HepG2 (cell line): ENCODE results near the gene CAND1. TPM values are rescaled to one million over a fixed set of nuclear protein-coding genes. Genes with fewer than 3 reads are reported as not detected.
A peak's percentile ranks its signal among the peaks of the same experiment; 100 is the strongest.

Experiments
- FOXK2 ChIP-seq: fragments of 450-650 bp; IDR thresholded peaks from 2 replicates; pipeline ENCODE4 v1.6.1; 2016
- IRX3 ChIP-seq: sonication (generic); formaldehyde crosslinking; IDR thresholded peaks from 2 replicates; pipeline ENCODE4 v1.8.1; 2023; ENCODE audit warnings: mild to moderate bottlenecking, low read depth, missing genetic modification reagents, borderline replicate concordance
- MZF1 ChIP-seq: sonication (generic); formaldehyde crosslinking; IDR thresholded peaks from 2 replicates; pipeline ENCODE4 v1.8.1; 2023; ENCODE audit warnings: mild to moderate bottlenecking, missing genetic modification reagents, borderline replicate concordance
- PHF8 ChIP-seq: sonication (generic); formaldehyde crosslinking; IDR thresholded peaks from 2 replicates; pipeline ENCODE4 v1.5.0; 2020; ENCODE audit warnings: missing genetic modification reagents
- RNF2 ChIP-seq: fragments of 450-650 bp; conservative IDR thresholded peaks from 2 replicates; pipeline ENCODE4 v1.6.1; 2016; ENCODE audit warnings: low read depth
- STAT5B ChIP-seq: sonication (generic); formaldehyde crosslinking; IDR thresholded peaks from 2 replicates; pipeline ENCODE4 v1.4.0; 2020; ENCODE audit warnings: missing genetic modification reagents
- ZNF251 ChIP-seq: sonication (generic); formaldehyde crosslinking; IDR thresholded peaks from 2 replicates; pipeline ENCODE4 v1.9.0; 2021; ENCODE audit warnings: mild to moderate bottlenecking, missing genetic modification reagents
- ZNF30 ChIP-seq: sonication (generic); formaldehyde crosslinking; IDR thresholded peaks from 2 replicates; pipeline ENCODE4 v1.5.0; 2020; ENCODE audit warnings: mild to moderate bottlenecking, missing genetic modification reagents
- polyA plus RNA-seq, 8 experiments: library from polyadenylated mRNA; depleted of rRNA in 3 of 8; stranded (reverse) in 7 of 8; unstranded in 1 of 8; fragments of >200 nt; fragmentation: Illumina TruSeq in 4 of 8; extraction: Trizol in 4 of 8; gene quantifications; 2 replicates each; pipeline versions ENCODE4 v1.2.1 to v1.2.3, GENCODE V29; 2011 to 2016; ENCODE audit warnings: low read depth in 4 of 8, missing spikeins in 1 of 8, mixed read lengths in 1 of 8; ENCODE audit not compliant: insufficient read depth in 1 of 8
- total RNA-seq, 5 experiments: library from RNA; depleted of rRNA; stranded (reverse); fragments of >200 nt; fragmentation: Illumina TruSeq; extraction: Trizol; gene quantifications; 2 replicates each; pipeline ENCODE4 v1.2.3, GENCODE V29; 2016; ENCODE audit warnings: low read depth in 1 of 5
- TF ChIP-seq, protein P1 (sequence below): sonication (generic); formaldehyde crosslinking; IDR thresholded peaks from 2 replicates; pipeline ENCODE4 v1.5.0; 2020; ENCODE audit warnings: missing genetic modification reagents
- TF ChIP-seq, protein P2 (sequence below): sonication (generic); formaldehyde crosslinking; conservative IDR thresholded peaks from 2 replicates; pipeline ENCODE4 v1.8.0; 2022; ENCODE audit warnings: mild to moderate bottlenecking, moderate library complexity, missing genetic modification reagents
- TF ChIP-seq, protein P3 (sequence below): sonication (generic); formaldehyde crosslinking; conservative IDR thresholded peaks from 2 replicates; pipeline ENCODE4 v1.4.0; 2020; ENCODE audit warnings: missing genetic modification reagents
- TF ChIP-seq, protein P4 (sequence below): sonication (generic); formaldehyde crosslinking; IDR thresholded peaks from 2 replicates; pipeline ENCODE4 v1.4.0; 2020; ENCODE audit warnings: missing genetic modification reagents, borderline replicate concordance
- TF ChIP-seq, protein P5 (sequence below): sonication (generic); formaldehyde crosslinking; IDR thresholded peaks from 2 replicates; pipeline ENCODE4 v1.5.1; 2020; ENCODE audit warnings: mild to moderate bottlenecking, missing genetic modification reagents, moderate library complexity
- TF ChIP-seq, protein P6 (sequence below): sonication (generic); formaldehyde crosslinking; IDR thresholded peaks from 2 replicates; pipeline ENCODE4 v1.4.0; 2020; ENCODE audit warnings: missing genetic modification reagents

The CAND1 gene
- total and polyA plus RNA-seq, 2 of the 13 experiments (the other 11 are each of a cell fraction or from before 2014, with no cell fraction given), result 56.2 to 138 TPM

DNA sequence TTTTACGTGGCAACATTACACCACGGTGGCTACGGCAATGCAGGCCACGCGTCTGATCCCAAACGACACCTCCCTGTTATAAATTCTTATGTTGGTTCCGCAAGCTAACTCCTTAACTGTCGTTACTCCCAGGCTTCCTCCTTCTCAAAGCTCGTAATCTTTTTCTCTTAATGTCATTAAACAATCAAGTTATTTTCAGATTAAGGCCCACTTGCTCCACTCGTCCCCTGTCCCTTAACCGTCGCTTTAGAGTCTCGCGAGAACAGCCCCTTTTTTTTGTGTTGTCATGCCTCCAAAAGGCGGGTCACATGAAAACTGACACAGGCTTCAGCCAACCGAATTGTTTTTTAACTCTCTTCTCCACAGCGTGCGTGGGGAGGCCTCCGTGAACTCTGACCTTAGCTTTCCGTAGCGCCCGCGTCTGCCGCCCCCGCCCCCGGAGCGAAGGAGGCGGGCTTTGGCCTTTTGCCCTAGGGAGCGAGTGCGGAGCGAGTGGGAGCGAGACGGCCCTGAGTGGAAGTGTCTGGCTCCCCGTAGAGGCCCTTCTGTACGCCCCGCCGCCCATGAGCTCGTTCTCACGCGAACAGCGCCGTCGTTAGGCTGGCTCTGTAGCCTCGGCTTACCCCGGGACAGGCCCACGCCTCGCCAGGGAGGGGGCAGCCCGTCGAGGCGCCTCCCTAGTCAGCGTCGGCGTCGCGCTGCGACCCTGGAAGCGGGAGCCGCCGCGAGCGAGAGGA, at the start of gene CAND1 (continued):
- TF ChIP-seq ZNF30 (CRISPR knock-in tag) (no peak), ZNF251 (CRISPR knock-in tag) (no peak), RNF2 (peak; percentile 92), STAT5B (no peak), FOXK2 (peak; percentile 60; the same call in 1 of the 2 replicates), IRX3 (CRISPR knock-in tag) (0 out of 2 replicates have a peak, but pooled peaks have one; percentile 23), PHF8 (CRISPR knock-in tag) (peak; percentile 90), MZF1 (CRISPR knock-in tag) (no peak)
- TF ChIP-seq, protein P1, sequence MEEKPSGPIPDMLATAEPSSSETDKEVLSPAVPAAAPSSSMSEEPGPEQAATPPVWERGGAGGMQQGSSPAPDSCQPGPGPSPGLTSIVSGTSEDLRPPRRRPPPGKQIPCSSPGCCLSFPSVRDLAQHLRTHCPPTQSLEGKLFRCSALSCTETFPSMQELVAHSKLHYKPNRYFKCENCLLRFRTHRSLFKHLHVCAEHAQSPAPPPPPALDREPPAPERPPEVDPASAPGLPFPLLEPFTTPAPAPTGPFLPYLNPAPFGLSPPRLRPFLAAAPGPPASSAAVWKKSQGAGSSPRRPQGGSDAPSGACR (CRISPR knock-in tag), result no peak
- TF ChIP-seq, protein P2, sequence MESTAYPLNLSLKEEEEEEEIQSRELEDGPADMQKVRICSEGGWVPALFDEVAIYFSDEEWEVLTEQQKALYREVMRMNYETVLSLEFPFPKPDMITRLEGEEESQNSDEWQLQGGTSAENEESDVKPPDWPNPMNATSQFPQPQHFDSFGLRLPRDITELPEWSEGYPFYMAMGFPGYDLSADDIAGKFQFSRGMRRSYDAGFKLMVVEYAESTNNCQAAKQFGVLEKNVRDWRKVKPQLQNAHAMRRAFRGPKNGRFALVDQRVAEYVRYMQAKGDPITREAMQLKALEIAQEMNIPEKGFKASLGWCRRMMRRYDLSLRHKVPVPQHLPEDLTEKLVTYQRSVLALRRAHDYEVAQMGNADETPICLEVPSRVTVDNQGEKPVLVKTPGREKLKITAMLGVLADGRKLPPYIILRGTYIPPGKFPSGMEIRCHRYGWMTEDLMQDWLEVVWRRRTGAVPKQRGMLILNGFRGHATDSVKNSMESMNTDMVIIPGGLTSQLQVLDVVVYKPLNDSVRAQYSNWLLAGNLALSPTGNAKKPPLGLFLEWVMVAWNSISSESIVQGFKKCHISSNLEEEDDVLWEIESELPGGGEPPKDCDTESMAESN (CRISPR knock-in tag), result peak; percentile 68
- TF ChIP-seq, protein P3, sequence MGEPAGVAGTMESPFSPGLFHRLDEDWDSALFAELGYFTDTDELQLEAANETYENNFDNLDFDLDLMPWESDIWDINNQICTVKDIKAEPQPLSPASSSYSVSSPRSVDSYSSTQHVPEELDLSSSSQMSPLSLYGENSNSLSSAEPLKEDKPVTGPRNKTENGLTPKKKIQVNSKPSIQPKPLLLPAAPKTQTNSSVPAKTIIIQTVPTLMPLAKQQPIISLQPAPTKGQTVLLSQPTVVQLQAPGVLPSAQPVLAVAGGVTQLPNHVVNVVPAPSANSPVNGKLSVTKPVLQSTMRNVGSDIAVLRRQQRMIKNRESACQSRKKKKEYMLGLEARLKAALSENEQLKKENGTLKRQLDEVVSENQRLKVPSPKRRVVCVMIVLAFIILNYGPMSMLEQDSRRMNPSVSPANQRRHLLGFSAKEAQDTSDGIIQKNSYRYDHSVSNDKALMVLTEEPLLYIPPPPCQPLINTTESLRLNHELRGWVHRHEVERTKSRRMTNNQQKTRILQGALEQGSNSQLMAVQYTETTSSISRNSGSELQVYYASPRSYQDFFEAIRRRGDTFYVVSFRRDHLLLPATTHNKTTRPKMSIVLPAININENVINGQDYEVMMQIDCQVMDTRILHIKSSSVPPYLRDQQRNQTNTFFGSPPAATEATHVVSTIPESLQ (CRISPR knock-in tag), result peak; percentile 44; the same call in 1 of the 2 replicates
- TF ChIP-seq, protein P4, sequence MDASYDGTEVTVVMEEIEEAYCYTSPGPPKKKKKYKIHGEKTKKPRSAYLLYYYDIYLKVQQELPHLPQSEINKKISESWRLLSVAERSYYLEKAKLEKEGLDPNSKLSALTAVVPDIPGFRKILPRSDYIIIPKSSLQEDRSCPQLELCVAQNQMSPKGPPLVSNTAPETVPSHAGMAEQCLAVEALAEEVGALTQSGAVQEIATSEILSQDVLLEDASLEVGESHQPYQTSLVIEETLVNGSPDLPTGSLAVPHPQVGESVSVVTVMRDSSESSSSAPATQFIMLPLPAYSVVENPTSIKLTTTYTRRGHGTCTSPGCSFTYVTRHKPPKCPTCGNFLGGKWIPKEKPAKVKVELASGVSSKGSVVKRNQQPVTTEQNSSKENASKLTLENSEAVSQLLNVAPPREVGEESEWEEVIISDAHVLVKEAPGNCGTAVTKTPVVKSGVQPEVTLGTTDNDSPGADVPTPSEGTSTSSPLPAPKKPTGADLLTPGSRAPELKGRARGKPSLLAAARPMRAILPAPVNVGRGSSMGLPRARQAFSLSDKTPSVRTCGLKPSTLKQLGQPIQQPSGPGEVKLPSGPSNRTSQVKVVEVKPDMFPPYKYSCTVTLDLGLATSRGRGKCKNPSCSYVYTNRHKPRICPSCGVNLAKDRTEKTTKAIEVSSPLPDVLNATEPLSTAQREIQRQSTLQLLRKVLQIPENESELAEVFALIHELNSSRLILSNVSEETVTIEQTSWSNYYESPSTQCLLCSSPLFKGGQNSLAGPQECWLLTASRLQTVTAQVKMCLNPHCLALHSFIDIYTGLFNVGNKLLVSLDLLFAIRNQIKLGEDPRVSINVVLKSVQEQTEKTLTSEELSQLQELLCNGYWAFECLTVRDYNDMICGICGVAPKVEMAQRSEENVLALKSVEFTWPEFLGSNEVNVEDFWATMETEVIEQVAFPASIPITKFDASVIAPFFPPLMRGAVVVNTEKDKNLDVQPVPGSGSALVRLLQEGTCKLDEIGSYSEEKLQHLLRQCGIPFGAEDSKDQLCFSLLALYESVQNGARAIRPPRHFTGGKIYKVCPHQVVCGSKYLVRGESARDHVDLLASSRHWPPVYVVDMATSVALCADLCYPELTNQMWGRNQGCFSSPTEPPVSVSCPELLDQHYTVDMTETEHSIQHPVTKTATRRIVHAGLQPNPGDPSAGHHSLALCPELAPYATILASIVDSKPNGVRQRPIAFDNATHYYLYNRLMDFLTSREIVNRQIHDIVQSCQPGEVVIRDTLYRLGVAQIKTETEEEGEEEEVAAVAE (CRISPR knock-in tag), result peak; percentile 41; the same call in 1 of the 2 replicates
- TF ChIP-seq, protein P5, sequence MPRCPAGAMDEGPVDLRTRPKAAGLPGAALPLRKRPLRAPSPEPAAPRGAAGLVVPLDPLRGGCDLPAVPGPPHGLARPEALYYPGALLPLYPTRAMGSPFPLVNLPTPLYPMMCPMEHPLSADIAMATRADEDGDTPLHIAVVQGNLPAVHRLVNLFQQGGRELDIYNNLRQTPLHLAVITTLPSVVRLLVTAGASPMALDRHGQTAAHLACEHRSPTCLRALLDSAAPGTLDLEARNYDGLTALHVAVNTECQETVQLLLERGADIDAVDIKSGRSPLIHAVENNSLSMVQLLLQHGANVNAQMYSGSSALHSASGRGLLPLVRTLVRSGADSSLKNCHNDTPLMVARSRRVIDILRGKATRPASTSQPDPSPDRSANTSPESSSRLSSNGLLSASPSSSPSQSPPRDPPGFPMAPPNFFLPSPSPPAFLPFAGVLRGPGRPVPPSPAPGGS (CRISPR knock-in tag), result peak; percentile 63; the same call in 1 of the 2 replicates
- TF ChIP-seq, protein P6, sequence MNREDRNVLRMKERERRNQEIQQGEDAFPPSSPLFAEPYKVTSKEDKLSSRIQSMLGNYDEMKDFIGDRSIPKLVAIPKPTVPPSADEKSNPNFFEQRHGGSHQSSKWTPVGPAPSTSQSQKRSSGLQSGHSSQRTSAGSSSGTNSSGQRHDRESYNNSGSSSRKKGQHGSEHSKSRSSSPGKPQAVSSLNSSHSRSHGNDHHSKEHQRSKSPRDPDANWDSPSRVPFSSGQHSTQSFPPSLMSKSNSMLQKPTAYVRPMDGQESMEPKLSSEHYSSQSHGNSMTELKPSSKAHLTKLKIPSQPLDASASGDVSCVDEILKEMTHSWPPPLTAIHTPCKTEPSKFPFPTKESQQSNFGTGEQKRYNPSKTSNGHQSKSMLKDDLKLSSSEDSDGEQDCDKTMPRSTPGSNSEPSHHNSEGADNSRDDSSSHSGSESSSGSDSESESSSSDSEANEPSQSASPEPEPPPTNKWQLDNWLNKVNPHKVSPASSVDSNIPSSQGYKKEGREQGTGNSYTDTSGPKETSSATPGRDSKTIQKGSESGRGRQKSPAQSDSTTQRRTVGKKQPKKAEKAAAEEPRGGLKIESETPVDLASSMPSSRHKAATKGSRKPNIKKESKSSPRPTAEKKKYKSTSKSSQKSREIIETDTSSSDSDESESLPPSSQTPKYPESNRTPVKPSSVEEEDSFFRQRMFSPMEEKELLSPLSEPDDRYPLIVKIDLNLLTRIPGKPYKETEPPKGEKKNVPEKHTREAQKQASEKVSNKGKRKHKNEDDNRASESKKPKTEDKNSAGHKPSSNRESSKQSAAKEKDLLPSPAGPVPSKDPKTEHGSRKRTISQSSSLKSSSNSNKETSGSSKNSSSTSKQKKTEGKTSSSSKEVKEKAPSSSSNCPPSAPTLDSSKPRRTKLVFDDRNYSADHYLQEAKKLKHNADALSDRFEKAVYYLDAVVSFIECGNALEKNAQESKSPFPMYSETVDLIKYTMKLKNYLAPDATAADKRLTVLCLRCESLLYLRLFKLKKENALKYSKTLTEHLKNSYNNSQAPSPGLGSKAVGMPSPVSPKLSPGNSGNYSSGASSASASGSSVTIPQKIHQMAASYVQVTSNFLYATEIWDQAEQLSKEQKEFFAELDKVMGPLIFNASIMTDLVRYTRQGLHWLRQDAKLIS (CRISPR knock-in tag), result no peak
